Stimulated activated CD4-positive, alpha-beta T cell treated with anti-CD3 and anti-CD28 coated beads, Interleukin-15, amount 100 ng/mL, for 48 hours (primary cell): Measurements from ENCODE around the gene SHOC2.
A peak's percentile ranks its signal among the peaks of the same experiment; 100 is the strongest.
"Not testable (repeated sequence)": the region's sequence is repeated elsewhere in the genome, so short reads cannot be mapped to it uniquely, and the experiment has no call there.

Source experiments
- DNase-seq, 2 donors: peaks; one replicate each; pipeline ENCODE4 v3.0.0-alpha.2; 2020; ENCODE audit warnings: low read depth in 2 of 2

SHOC2 gene

GRCh38 chr10:110901954-110902819 is 17.2 kb upstream of the SHOC2 start:
- no peak for DNase-seq

- DNase-seq: no peak
Observed at GRCh38 chr10:110903280-110904278, 15.8 kb upstream of the SHOC2 start.

GRCh38 chr10:110910138-110910537 is 9.3 kb upstream of the SHOC2 start:
- no peak for DNase-seq

GRCh38 chr10:110912374-110912773 is 7.0 kb upstream of the SHOC2 start:
- DNase-seq: no peak

- no peak for DNase-seq
Observed at GRCh38 chr10:110914431-110914830, 5.0 kb upstream of the SHOC2 start.

GRCh38 chr10:110915035-110915434 is 4.4 kb upstream of the SHOC2 start:
- DNase-seq: no peak

- DNase-seq: not testable (repeated sequence)
Observed at GRCh38 chr10:110915600-110915999, 3.8 kb upstream of the SHOC2 start.

GRCh38 chr10:110916554-110917346 is 2.7 kb upstream of the SHOC2 start:
- no peak for DNase-seq

GRCh38 chr10:110918269-110918642 is 1.1 kb upstream of the SHOC2 start:
- DNase-seq: peak; percentile 76 to 85

- no peak for DNase-seq
Observed at GRCh38 chr10:110918643-110919348, 608 bp upstream of the SHOC2 start, which contains the start of gene BBIP1. TSS of gene BBIP1 (minus strand) at chr10:110919180. CDS start at chr10:110918157, 1,023 bp downstream.

GRCh38 chr10:110919971-110920881 is 822 bp downstream of the SHOC2 start:
- DNase-seq: no peak

GRCh38 chr10:110923856-110924493 is 4.6 kb downstream of the SHOC2 start:
- DNase-seq: no peak

- no peak for DNase-seq
Observed at GRCh38 chr10:110927461-110927860, 8.1 kb downstream of the SHOC2 start.

GRCh38 chr10:110931769-110932381 is 12.5 kb downstream of the SHOC2 start:
- no peak for DNase-seq

- DNase-seq: no peak
Observed at GRCh38 chr10:110932505-110933180, 13.2 kb downstream of the SHOC2 start.

GRCh38 chr10:110936757-110937156 is 17.4 kb downstream of the SHOC2 start:
- no peak for DNase-seq

GRCh38 chr10:110939419-110939818 is 20.0 kb downstream of the SHOC2 start:
- no peak for DNase-seq

GRCh38 chr10:110944792-110945396 is 25.5 kb downstream of the SHOC2 start:
- no peak for DNase-seq
